Neural progenitor cell (in vitro differentiated cells): ENCODE data around the gene TRIP12.

Experiments used
- EZH2 ChIP-seq: fragments of 200-600 bp; sonication (generic); IDR thresholded peaks from 2 replicates; pipeline ENCODE4 v1.6.1; 2017; ENCODE audit warnings: antibody characterized with exemption, mild to moderate bottlenecking, moderate library complexity
- EZH2phosphoT487 ChIP-seq: fragments of 200-600 bp; sonication (generic); IDR thresholded peaks from 2 replicates; pipeline ENCODE4 v1.6.1; 2017; ENCODE audit warnings: antibody characterized with exemption
- TF ChIP-seq, protein P1 (sequence below): fragments of 200-600 bp; sonication (generic); IDR thresholded peaks from 2 replicates; pipeline ENCODE4 v1.5.1; 2017; ENCODE audit warnings: antibody characterized with exemption, mild to moderate bottlenecking

GRCh38 chr2:229738024-229738625 is 183.7 kb downstream of the TRIP12 start:
- TF ChIP-seq, protein P1, sequence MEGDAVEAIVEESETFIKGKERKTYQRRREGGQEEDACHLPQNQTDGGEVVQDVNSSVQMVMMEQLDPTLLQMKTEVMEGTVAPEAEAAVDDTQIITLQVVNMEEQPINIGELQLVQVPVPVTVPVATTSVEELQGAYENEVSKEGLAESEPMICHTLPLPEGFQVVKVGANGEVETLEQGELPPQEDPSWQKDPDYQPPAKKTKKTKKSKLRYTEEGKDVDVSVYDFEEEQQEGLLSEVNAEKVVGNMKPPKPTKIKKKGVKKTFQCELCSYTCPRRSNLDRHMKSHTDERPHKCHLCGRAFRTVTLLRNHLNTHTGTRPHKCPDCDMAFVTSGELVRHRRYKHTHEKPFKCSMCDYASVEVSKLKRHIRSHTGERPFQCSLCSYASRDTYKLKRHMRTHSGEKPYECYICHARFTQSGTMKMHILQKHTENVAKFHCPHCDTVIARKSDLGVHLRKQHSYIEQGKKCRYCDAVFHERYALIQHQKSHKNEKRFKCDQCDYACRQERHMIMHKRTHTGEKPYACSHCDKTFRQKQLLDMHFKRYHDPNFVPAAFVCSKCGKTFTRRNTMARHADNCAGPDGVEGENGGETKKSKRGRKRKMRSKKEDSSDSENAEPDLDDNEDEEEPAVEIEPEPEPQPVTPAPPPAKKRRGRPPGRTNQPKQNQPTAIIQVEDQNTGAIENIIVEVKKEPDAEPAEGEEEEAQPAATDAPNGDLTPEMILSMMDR: no peak
- TF ChIP-seq EZH2phosphoT487: no peak
- TF ChIP-seq EZH2: no peak
